ACC112 (cell line): ENCODE measurements around the gene GRAMD4.

Source experiments
- H2AFZ ChIP-seq: fragments of 200-600 bp; sonication (generic); one replicate; pipeline ENCODE4 v1.6.0; 2017; ENCODE audit warnings: antibody characterized with exemption, low read length; ENCODE audit not compliant: unreplicated experiment
- H3K27ac ChIP-seq: fragments of 200-600 bp; sonication (generic); 2 replicates; pipeline ENCODE4 v1.5.1; 2014; ENCODE audit warnings: low read depth, mild to moderate bottlenecking, antibody characterized with exemption, low read length, moderate library complexity
- H3K27me3 ChIP-seq: fragments of 200-600 bp; sonication (generic); 2 replicates; pipeline ENCODE4 v1.6.1; 2014; ENCODE audit warnings: mild to moderate bottlenecking, antibody characterized with exemption, low read length, moderate library complexity, mixed read lengths; ENCODE audit not compliant: insufficient read depth
- H3K36me3 ChIP-seq: fragments of 200-600 bp; sonication (generic); 2 replicates; pipeline ENCODE4 v1.6.1; 2016; ENCODE audit warnings: mild to moderate bottlenecking, antibody characterized with exemption, low read length, moderate library complexity, mixed read lengths; ENCODE audit not compliant: insufficient read depth
- H3K4me1 ChIP-seq: fragments of 200-600 bp; sonication (generic); one replicate; pipeline ENCODE4 v1.6.1; 2016; ENCODE audit warnings: low read length, mixed read lengths; ENCODE audit not compliant: insufficient read depth, unreplicated experiment, control insufficient read depth
- H3K4me3 ChIP-seq: fragments of 200-600 bp; sonication (generic); 2 replicates; pipeline ENCODE4 v1.5.1; 2014; ENCODE audit warnings: mild to moderate bottlenecking, low read depth, low read length
- H3K79me2 ChIP-seq: fragments of 200-600 bp; sonication (generic); one replicate; pipeline ENCODE4 v1.6.0; 2016; ENCODE audit warnings: low read length; ENCODE audit not compliant: control insufficient read depth, unreplicated experiment, insufficient read depth

Gene GRAMD4

DNA sequence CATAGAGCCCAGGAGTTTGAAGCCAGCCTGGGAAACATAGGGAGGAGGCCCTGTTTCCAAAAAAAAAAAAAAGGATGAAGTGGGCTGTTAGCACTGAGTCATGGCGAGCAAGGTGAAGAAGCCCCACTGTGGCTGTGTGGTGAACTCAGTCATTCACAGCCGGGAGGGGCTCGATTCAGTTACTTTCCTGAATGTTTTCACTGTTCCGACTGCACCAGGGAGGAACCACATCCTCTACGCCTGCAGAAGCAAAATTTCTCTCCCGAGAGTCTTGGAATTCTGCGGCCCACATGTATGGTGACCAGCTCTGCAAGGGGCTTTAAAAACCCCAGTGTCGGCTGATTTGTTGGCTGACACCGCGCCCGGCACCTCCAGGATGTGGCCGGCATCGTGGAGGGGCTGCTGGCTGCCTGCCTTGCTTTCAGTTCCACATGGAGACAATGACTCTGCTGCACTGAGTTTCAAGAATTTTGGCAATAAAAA, 27.8 kb upstream of the GRAMD4 start:
- H3K79me2 ChIP-seq: no peaks in the 10 kb centered on the region
- H3K4me1 ChIP-seq: peaks cover 11% of the 10 kb centered on the region
- no peaks in the 10 kb centered on the region for H3K27me3 ChIP-seq
- no peak overlapping the region for H2AFZ ChIP-seq
- no peaks in the 10 kb centered on the region for H3K36me3 ChIP-seq
- H3K4me3 ChIP-seq: peak overlapping the region; percentile 67
- no peak overlapping the region for H3K27ac ChIP-seq

DNA sequence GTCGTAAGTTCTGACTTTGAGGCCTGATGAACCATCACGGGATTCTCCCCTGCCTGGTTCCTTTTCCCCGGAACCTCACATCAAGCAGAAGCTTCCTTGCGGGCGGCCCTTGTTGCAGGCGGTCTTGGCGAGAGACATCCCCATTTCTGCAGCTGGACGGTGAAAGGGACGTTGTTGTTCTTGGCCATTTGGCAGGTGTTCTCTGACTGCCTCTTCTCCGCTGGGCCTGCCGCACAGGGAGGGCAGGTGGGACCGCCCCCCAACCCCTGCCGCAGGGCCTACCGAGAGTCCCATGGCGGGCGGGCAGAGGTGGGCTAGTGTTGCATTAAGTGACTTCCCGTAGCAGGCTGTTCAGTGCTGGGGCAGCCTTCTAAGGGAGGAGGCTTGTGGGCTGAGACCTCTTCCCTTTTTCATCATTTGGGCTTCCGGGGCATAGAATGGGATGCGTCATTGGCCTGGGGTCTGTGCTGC, 26.9 kb upstream of the GRAMD4 start:
- no peaks in the 10 kb centered on the region for H3K27me3 ChIP-seq
- H2AFZ ChIP-seq: no peak overlapping the region
- no peak overlapping the region for H3K4me3 ChIP-seq
- no peaks in the 10 kb centered on the region for H3K79me2 ChIP-seq
- H3K36me3 ChIP-seq: no peaks in the 10 kb centered on the region
- peaks cover 11% of the 10 kb centered on the region for H3K4me1 ChIP-seq
- H3K27ac ChIP-seq: no peak overlapping the region

DNA sequence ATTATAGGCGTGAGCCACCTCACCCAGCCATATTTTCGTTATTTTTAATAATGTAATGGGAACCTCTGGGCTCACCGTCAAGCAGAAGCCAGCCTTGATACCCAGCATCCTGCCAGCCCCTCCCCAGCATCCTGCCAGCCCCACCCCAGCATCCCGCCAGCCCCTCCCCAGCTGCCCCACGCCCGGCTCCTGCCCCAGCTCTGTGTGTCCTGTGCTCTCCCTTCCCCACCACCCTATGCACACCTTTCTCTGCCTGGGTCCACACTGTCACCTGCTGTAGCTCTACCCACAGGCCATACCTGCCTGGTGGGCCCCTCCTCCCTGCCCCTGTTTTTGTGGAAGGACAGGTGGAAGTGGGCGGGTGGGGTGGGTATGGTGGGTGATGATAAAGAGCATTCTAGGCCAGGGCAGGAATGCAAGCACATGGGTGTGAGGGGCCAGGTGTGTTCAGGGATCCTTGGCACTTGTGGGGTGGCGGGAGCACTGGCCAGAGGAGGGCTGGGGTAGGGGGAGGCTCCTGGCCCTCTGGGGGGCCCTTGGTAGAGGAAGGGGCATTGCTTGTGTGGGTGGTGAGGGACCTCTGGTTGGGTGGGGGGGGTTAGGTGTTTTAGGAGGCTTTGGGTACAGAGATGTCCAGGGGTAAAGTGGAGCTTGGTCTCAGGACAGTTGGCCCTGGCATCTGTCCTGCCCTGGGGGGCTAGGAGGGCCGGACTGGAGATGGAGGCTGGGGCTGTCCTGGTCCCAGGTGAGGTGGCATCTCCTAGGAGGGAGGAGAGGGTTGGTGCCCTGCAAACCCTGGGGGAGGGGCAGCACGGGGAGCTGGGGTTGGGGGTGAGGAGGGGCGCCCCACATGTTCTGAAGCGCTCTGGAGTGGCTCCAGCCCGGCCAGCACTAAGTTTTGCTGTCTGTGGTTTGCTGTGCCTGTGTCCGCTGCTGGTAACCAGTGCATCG, 25.9 kb upstream of the GRAMD4 start:
- H3K79me2 ChIP-seq: no peaks in the 10 kb centered on the region
- H2AFZ ChIP-seq: no peak overlapping the region
- no peak overlapping the region for H3K4me3 ChIP-seq
- peaks cover 11% of the 10 kb centered on the region for H3K4me1 ChIP-seq
- H3K27me3 ChIP-seq: no peaks in the 10 kb centered on the region
- H3K27ac ChIP-seq: no peak overlapping the region
- H3K36me3 ChIP-seq: no peaks in the 10 kb centered on the region

DNA sequence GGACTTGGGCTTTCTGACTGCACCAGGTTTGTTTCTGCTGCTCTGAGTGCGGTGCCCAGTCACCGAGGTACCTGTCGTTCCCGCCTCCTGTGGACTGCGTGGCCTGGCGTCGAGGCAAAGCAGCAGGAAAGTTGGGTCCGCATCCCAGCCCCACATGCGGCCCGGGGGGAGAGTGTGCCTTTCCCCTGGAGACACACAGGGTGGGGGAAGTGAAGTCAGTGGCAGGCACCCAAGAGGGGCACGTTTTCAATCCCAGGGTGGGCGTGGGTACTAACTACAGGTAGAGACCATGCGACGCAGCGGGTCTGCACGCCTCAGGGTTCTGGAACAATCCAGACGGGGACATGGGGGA, 25.3 kb upstream of the GRAMD4 start:
- Histone ChIP-seq H3K4me3 (no peak overlapping the region), H2AFZ (no peak overlapping the region), H3K79me2 (no peaks in the 10 kb centered on the region), H3K27me3 (no peaks in the 10 kb centered on the region), H3K4me1 (peaks cover 11% of the 10 kb centered on the region), H3K36me3 (no peaks in the 10 kb centered on the region), H3K27ac (no peak overlapping the region)

DNA sequence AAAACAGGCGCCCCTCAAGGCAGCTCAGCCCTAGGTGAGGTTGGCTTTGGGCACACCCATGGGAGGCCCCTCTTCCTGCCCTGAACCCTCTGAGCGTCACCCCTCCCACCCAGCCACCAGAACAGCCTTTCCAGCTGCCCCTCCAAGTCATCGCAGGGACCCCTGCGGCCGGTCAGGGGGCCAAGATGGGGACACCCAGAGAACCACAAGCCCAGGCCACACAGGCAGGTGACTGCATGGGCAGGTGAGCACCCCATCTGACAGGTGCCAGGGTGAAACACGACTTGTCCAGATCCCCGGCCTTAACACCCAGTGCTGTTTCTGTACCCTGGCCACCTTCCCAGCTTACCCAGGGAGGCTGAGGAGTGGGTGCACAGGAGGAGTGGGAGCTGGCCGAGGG, 24.6 kb upstream of the GRAMD4 start:
- Histone ChIP-seq H2AFZ (no peak overlapping the region), H3K27me3 (no peaks in the 10 kb centered on the region), H3K36me3 (no peaks in the 10 kb centered on the region), H3K4me3 (no peak overlapping the region), H3K79me2 (no peaks in the 10 kb centered on the region), H3K27ac (no peak overlapping the region), H3K4me1 (peaks cover 11% of the 10 kb centered on the region)

DNA sequence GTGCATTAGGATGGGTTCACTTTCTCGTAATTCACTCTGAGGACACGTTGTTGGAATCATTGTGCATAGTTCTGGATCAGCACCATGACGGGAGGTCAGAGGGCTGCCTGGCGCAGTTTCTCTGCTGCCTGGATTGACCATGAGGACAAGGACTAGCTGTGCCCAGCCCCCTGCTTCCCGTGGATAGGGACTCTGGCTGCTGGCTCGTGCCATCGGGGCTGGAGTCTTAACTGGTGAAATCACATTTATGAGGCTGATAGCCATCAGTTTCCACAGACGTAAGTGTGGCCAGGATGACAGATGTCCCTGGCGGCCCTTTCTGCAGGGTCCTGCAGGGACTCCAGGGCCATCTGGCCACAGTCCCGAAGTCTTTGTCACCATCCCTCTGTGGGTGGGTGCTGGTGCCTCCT, 24.1 kb upstream of the GRAMD4 start:
- H3K36me3 ChIP-seq: no peaks in the 10 kb centered on the region
- H3K4me3 ChIP-seq: no peak overlapping the region
- H3K4me1 ChIP-seq: peaks cover 11% of the 10 kb centered on the region
- no peak overlapping the region for H2AFZ ChIP-seq
- H3K27me3 ChIP-seq: no peaks in the 10 kb centered on the region
- no peak overlapping the region for H3K27ac ChIP-seq
- H3K79me2 ChIP-seq: no peaks in the 10 kb centered on the region

DNA sequence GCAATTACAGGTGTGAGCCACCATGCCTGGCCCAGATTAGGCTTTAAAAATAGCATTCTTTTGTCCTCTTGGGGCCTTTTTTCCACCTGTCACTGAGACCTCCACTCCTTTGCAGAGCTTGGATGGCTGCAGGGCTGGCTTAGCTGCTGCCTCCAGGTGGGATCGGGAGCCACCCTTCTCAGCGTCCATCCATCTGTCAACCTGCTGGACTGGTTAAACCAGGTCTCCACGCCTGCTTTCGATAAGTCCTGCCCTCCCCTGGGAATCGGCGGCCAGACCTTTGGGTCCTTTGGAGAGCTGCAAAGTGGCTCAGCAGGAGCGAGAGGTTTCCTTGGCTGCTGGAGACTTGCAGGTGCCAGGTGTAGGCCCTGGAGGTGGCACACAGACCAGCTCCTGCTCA, 23.4 kb upstream of the GRAMD4 start:
- H3K36me3 ChIP-seq: no peaks in the 10 kb centered on the region
- no peak overlapping the region for H3K4me3 ChIP-seq
- H3K27ac ChIP-seq: no peak overlapping the region
- H3K27me3 ChIP-seq: no peaks in the 10 kb centered on the region
- no peak overlapping the region for H2AFZ ChIP-seq
- H3K4me1 ChIP-seq: peaks cover 10% of the 10 kb centered on the region
- H3K79me2 ChIP-seq: no peaks in the 10 kb centered on the region

DNA sequence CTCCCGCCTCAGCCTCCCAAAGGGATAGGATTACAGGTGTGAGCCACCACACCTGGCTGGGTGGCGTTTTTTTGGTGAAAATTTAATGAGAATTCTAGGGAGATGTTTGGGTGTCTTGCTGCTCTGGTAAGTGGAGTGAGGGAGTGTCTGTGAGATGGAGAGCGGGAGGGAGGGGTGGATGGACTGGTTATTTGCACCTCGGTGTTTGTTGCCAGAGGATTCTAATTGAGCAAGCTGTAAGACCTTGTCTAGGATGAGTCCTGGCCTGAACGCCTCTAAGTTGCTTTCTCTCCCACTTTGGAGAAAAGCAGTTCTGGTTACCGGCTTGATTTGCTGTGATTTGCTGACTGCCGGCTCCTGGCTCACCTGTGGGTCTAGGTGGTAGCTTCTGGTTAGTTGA, 22.0 kb upstream of the GRAMD4 start:
- Histone ChIP-seq H3K36me3 (no peaks in the 10 kb centered on the region), H3K79me2 (no peaks in the 10 kb centered on the region), H3K4me3 (no peak overlapping the region), H2AFZ (no peak overlapping the region), H3K27ac (no peak overlapping the region), H3K27me3 (no peaks in the 10 kb centered on the region), H3K4me1 (no peaks in the 10 kb centered on the region)

DNA sequence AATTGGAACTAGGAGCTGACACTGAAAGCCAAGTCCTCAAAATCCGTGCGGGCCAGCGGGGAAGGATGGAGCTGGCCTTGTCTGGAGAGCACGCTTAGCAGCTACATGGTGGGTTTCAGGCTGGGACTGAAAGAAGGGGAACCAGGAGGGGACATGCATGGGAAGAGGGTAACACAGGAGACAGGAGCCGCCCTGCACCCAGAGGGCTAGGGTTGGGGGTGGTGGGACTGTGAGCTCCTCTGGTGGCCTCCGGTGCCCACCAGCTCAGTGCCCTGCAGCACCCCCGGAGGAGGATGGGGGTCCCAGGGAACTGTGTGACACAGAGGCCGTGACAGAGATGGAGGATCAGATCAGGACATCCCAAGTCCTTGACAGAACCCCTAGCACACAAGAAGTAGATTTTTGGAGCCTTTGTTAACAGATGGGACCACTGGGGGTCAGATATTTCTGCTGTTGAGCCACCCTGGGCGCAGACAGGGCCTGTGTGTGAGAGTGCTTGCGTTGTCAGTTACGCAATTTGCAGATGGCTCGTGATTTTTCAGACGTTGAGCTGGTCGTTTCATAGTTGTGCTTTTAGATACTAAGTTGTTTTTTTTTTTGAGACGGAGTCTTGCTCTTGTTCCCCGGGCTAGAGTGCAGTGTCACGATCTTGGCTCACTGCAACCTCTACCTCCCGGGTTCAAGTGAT, 21.3 kb upstream of the GRAMD4 start:
- no peak overlapping the region for H3K27ac ChIP-seq
- H3K4me3 ChIP-seq: no peak overlapping the region
- H3K4me1 ChIP-seq: no peaks in the 10 kb centered on the region
- no peaks in the 10 kb centered on the region for H3K36me3 ChIP-seq
- H3K27me3 ChIP-seq: no peaks in the 10 kb centered on the region
- H3K79me2 ChIP-seq: no peaks in the 10 kb centered on the region
- no peak overlapping the region for H2AFZ ChIP-seq

DNA sequence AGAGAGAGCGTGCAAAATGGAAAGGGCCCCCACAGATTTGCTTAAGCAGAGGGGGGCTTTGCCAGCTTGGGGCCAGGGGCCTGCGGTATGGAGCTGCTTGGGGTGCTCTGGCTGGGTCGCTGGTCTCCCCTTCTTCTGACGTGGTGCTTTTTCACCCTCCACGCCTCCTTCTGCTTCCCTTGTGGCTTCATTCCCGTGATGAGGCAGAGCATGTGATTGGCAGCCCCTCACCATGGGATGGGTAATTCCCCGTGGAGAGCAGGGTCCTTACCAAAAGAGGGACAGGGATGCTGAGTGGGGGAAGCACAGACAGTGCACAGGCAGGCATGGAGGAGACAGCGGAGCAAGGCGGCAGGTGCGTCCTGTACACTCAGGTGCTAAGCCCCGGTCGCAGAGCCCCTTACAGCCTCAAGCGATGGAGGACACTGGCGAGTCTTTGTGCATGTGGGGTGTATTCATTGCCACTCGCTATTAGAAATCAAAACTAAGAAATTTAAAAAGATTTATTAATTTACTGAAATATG, 19.9 kb upstream of the GRAMD4 start:
- Histone ChIP-seq H3K27me3 (no peaks in the 10 kb centered on the region), H3K79me2 (no peaks in the 10 kb centered on the region), H2AFZ (no peak overlapping the region), H3K4me3 (no peak overlapping the region), H3K27ac (no peak overlapping the region), H3K4me1 (no peaks in the 10 kb centered on the region), H3K36me3 (no peaks in the 10 kb centered on the region)
